ENCODE measurements around the gene PLEKHA4. TPM values are rescaled to one million over a fixed set of nuclear protein-coding genes. Genes with fewer than 3 reads are reported as not detected.
"Not testable (repeated sequence)": the region's sequence is repeated elsewhere in the genome, so short reads cannot be mapped to it uniquely, and the experiment has no call there.

PLEKHA4 gene
- total and polyA plus RNA-seq, 2 donors = 11.5 to 56.4 TPM

DNA sequence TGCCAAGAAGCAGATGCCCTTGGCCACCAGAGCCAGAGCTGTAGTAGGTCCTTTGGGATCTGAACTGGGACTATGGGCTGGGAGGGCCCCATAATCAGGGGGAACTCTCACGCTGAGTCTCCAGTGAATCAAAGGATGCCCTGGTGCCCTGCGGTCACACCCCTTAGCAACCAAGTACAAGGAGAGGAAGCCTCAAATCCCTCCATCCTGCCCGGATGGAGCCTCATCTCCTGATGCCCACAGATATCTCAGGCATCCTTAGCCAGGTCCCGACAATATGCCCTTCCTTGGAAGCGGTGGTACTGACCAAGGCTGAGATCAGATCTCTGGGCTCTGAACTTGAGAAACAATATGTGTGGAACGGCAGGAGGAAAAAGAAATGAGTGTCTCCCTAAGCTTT is 1.7 kb downstream of the PLEKHA4 start:
- H3K27ac ChIP-seq (ENCODE audit: low read depth) = no peak overlapping the region
- H3K4me1 ChIP-seq (ENCODE audit: insufficient read depth) = peaks cover 1% of the 10 kb centered on the region
- WGBS = 60% methylated on average over 6 of the region's 6 CpGs
- no peak overlapping the region for H3K4me3 ChIP-seq (ENCODE audit: low read depth, low read length)
- DNase-seq (ENCODE audit: extremely low spot score) = no peak
- no peaks in the 10 kb centered on the region for H3K36me3 ChIP-seq (ENCODE audit: insufficient read depth)

DNA sequence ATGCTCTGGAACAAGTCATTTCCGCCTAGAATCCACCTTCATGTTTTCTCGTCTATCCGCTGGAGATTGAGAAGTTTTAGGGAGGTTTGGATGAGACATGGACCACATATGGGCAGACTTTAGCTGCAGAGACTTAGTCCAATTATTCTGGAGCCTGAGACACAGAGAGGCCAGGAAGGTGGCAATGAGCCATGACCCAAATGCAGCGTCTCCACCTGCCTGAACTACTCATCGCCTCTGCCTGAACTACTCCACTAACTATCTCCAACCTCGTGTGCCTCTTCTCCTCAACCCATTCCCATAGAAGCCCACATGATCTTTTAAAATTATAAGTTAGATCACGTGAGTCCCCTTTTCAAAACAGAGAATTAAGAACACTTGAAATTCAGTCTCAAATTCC is 5.6 kb downstream of the PLEKHA4 start:
- Histone ChIP-seq H3K36me3 (ENCODE audit: insufficient read depth) (no peaks in the 10 kb centered on the region), H3K27ac (ENCODE audit: low read depth) (no peak overlapping the region), H3K4me3 (ENCODE audit: low read depth, low read length) (no peak overlapping the region), H3K4me1 (ENCODE audit: insufficient read depth) (no peaks in the 10 kb centered on the region)
- WGBS = 83% methylated on average over 7 of the region's 7 CpGs
- no peak for DNase-seq (ENCODE audit: extremely low spot score)

DNA sequence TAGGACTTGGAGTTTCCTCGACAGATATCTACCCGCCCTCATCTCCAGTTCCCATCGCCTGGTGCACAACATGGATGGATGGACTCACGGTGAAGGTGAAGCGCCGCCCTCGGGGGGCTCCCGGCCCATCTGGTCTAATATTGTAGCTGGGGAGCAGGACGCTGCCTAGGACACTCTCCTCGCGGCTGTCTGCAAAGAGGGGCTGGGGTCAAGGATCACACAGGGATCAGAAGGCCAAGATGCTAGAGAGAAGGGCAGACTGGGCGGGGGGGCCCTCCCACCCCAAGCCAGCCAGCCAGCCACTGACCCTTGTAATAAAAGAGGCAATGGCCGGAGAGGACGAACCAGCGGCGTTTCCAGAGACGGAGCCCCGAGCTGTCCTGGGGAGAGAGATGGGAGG is 7.1 kb downstream of the PLEKHA4 start:
- no peak for DNase-seq (ENCODE audit: extremely low spot score)
- H3K4me3 ChIP-seq (ENCODE audit: low read depth, low read length) = no peak overlapping the region
- WGBS = 84% methylated on average over 18 of the region's 18 CpGs
- no peaks in the 10 kb centered on the region for H3K36me3 ChIP-seq (ENCODE audit: insufficient read depth)
- H3K27ac ChIP-seq (ENCODE audit: low read depth) = no peak overlapping the region
- no peaks in the 10 kb centered on the region for H3K4me1 ChIP-seq (ENCODE audit: insufficient read depth)

DNA sequence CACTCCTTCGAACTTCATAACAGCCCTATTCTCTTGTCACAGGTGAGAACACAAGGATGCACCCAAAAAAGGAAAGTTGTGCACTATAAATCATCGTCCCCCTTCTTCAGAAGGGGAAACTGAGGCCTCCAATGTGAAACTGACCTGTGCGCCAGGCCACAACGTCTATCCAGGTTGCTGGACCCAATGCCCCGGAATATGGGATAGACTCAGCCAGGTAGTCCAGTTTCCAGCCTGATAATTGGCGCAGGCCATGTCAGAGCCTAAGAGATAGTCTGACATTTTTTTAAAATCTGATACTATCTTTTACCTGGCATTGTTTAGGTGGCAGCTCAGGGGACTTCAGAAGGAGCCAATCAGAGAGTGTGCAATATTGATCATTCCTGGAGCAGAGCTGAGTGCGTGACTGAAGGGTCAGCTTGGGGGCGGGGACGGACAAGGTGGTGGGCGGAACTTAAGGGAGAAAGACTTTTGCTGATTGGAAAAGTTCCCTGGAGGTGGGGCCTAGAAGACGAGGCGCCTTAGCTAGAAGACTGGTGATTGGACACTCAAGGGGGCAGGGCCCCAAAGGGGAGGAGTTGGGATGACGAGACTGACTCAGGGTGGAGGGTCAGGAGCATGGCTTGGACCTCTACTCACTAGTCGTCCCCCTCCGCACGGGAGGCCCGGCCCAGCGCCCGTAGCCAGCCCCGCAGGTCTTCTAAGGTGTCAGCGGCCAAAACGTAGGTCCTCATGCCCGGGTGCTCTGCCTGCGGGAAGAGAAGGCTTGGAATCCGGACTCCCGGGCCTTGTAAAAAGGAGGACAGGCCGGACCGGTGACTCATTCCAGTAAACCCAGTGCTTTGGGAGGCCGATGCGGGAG is 8.5 kb downstream of the PLEKHA4 start:
- Histone ChIP-seq H3K4me1 (ENCODE audit: insufficient read depth) (no peaks in the 10 kb centered on the region), H3K4me3 (ENCODE audit: low read depth, low read length) (no peak overlapping the region), H3K27ac (ENCODE audit: low read depth) (no peak overlapping the region), H3K36me3 (ENCODE audit: insufficient read depth) (no peaks in the 10 kb centered on the region)
- 81% methylated on average over 30 of the region's 30 CpGs for WGBS
- no peak for DNase-seq (ENCODE audit: extremely low spot score)

DNA sequence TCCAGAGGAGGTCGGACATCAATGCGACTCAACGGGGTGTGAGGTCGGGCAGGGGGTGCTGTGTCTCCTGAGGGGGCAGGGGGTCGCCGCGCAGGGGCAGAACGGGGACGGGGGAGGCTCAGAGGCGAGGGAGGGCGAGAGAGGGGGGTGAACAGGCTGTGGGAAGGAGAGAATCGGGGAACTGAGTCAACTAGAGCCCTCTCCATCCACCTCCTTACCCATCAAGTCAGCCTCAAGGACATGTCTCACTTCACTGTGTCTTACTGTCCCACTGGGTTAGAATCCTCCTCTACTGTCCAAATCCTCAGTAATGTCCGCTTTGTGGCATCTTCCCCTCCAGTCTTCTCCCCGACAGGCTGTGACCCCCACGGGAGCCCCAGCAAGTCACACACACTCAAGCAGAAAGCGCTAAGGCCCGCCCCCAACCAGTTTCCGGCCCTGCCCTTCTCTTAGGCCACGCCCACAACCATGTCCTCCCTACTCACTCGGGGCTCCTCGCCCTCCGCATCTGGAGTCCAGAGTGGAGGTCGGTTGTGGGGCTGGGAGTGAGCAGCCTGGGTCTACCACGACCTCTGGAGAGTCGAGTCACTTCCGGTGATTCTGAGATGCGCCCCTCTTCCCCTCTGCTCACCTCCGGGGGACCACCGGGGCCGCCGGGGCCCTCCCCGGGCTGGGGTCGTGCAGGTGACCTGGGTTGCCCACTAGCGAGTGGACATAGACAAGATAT is 9.3 kb downstream of the PLEKHA4 start:
- WGBS = 52% methylated on average over 34 of the region's 34 CpGs
- no peak for DNase-seq (ENCODE audit: extremely low spot score)
- no peak overlapping the region for H3K4me3 ChIP-seq (ENCODE audit: low read depth, low read length)

DNA sequence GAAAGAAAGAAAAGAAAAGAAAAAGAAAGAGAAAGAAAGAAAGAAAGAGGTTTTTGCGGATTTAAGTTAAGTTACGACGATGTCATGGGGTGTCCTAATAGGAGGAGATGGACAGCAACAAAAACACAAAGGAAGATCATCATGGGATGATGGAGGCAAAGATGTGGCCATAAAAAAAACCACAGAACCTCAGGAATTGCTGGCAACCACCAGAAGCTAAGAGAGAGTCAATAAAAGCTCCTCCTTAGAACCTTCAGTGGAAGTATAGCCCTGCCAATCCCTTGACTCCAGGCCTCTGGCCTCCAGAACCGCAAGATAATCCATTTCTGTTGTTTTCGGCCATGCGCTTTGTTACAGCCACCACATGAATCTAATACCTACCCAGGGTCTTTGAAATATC is 11.5 kb downstream of the PLEKHA4 start:
- H3K36me3 ChIP-seq (ENCODE audit: insufficient read depth) = peaks cover 4% of the 10 kb centered on the region
- no peak for DNase-seq (ENCODE audit: extremely low spot score)
- no peak overlapping the region for H3K27ac ChIP-seq (ENCODE audit: low read depth)
- WGBS = 96% methylated on average over 6 of the region's 6 CpGs
- H3K4me3 ChIP-seq (ENCODE audit: low read depth, low read length) = no peak overlapping the region
- no peaks in the 10 kb centered on the region for H3K4me1 ChIP-seq (ENCODE audit: insufficient read depth)

More for the DNA sequence above, 9.3 kb downstream of the PLEKHA4 start:
- Histone ChIP-seq H3K27ac (ENCODE audit: low read depth) (no peak overlapping the region), H3K4me1 (ENCODE audit: insufficient read depth) (no peaks in the 10 kb centered on the region), H3K36me3 (ENCODE audit: insufficient read depth) (no peaks in the 10 kb centered on the region)

DNA sequence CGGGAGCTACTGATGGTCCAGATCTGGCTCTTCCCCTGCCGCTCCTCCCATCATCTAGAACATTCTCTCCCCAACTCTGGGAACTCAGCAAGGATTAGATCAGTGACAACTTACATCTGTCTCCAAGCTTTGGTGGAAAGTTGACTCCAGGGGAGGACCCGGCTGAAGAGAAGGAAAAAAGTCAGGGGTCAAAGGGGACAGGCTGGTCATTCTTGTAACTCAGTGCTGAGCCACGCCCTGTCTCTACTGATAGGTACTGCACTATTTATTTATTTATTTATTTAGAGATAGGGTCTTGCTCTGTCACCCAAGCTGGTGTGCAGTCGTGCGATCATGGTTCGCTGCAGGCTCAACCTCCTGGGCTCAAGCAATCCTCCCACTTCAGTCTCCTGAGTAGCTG is 14.3 kb downstream of the PLEKHA4 start:
- no peaks in the 10 kb centered on the region for H3K4me1 ChIP-seq (ENCODE audit: insufficient read depth)
- no peak overlapping the region for H3K27ac ChIP-seq (ENCODE audit: low read depth)
- H3K4me3 ChIP-seq (ENCODE audit: low read depth, low read length) = no peak overlapping the region
- peaks cover 4% of the 10 kb centered on the region for H3K36me3 ChIP-seq (ENCODE audit: insufficient read depth)
- DNase-seq (ENCODE audit: extremely low spot score) = no peak
- 82% methylated on average over 7 of the region's 7 CpGs for WGBS

DNA sequence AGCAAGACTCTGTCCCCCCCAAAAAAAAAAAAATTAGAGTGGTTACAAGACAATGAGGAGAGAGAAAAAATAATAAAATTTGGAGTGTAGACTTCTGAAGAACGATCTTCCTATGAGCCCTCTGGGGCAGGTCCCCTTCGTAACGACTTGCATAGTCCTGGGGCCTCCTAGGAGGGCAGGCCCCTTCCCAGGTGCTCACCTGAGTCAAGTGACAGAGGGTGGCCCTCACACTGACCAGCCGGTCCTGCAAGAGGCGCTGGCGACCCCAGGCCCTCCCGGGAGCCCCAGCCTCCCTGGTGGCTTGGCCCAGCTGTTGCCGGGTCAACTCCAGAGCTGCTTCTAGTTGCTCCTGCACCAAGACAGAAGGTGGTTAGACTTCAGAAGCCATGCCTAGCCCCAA is 14.9 kb downstream of the PLEKHA4 start:
- no peaks in the 10 kb centered on the region for H3K4me1 ChIP-seq (ENCODE audit: insufficient read depth)
- H3K36me3 ChIP-seq (ENCODE audit: insufficient read depth) = peaks cover 4% of the 10 kb centered on the region
- no peak for DNase-seq (ENCODE audit: extremely low spot score)
- no peak overlapping the region for H3K27ac ChIP-seq (ENCODE audit: low read depth)
- no peak overlapping the region for H3K4me3 ChIP-seq (ENCODE audit: low read depth, low read length)
- WGBS = 91% methylated on average over 8 of the region's 8 CpGs

DNA sequence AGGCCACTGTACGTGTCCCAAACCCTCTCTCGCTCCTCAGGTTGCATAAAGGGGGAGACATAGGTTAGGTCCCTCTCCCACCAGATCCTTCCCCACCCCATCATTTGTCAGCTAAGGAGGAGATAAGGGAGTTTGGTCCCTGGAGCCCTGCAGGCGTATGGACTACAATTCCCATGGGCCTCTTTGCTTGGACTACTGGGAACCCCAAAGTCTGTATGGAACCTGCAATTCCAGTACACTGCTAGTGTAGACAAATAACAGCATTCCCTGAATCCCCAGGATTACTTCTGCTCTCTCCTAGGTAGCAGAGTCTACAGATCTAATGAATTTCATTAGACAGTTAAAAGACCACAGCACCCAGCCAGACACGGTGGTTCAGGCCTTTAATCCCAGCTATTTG is 16.1 kb downstream of the PLEKHA4 start:
- H3K27ac ChIP-seq (ENCODE audit: low read depth) = no peak overlapping the region
- WGBS = 88% methylated on average over 4 of the region's 4 CpGs
- no peak for DNase-seq (ENCODE audit: extremely low spot score)
- no peaks in the 10 kb centered on the region for H3K4me1 ChIP-seq (ENCODE audit: insufficient read depth)
- H3K4me3 ChIP-seq (ENCODE audit: low read depth, low read length) = no peak overlapping the region
- peaks cover 4% of the 10 kb centered on the region for H3K36me3 ChIP-seq (ENCODE audit: insufficient read depth)

DNA sequence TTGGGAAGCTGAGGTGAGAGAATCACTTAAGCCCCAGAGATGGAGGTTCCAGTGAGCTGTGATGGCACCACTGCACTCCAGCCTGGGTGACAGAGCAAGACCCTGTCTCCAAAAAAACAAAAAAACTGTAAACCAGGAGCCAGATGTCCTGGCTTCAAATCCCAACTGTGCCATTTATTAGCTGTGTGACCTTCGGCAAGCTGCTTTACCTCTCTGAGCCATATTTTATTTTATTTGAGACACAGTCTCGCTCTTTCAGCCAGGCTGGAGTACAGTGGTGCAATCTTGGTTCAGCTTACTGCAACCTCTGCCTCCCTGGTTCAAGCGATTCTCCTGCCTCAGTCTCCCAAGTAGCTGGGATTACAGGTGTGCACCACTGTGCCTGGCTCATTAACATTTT is 21.8 kb downstream of the PLEKHA4 start:
- not testable (repeated sequence) for H3K4me1 ChIP-seq (ENCODE audit: insufficient read depth); H3K4me3 ChIP-seq (ENCODE audit: low read depth, low read length); H3K36me3 ChIP-seq (ENCODE audit: insufficient read depth); H3K27ac ChIP-seq (ENCODE audit: low read depth); DNase-seq (ENCODE audit: extremely low spot score)
- 94% methylated on average over 3 of the region's 3 CpGs for WGBS

DNA sequence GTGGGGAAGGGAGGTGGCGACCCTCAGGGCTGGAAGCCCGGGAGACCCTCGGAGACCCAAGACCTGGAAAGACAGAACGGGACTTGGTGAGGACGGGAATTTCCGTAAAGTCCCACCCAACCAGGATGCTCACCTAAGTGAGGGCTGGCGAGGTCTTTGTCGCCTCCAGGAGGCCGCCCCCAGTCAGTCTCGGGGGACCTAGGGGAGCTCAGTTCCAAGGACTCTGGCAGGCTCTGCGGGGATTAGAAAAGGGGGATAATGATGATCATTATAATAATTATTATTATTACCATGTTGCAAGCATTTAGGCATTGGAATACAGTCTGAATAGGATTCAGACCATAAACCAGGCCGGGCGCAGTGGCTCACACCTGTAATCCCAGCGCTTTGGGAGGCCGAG is 23.0 kb downstream of the PLEKHA4 start:
- 96% methylated on average over 15 of the region's 15 CpGs for WGBS
- no peak overlapping the region for H3K27ac ChIP-seq (ENCODE audit: low read depth)
- no peaks in the 10 kb centered on the region for H3K4me1 ChIP-seq (ENCODE audit: insufficient read depth)
- H3K4me3 ChIP-seq (ENCODE audit: low read depth, low read length) = no peak overlapping the region
- no peaks in the 10 kb centered on the region for H3K36me3 ChIP-seq (ENCODE audit: insufficient read depth)
- DNase-seq (ENCODE audit: extremely low spot score) = no peak

DNA sequence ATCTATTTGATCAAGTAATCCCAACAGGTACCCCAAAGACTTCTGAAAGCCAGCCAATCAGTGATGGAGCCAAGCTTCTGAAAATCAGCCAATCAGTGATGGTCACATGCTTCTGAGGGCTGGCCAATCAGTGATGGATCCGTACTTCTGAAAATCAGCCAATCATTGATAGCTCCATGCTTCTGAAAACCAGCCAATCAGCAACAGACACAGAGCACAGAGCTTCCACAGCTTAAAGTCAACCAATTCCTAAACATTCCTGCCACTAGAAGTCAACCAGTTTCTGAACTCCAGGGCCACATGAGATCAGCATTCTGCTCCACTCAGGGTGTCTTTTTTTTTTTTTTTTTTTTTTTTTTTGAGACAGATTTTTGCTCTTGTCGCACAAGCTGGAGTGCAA is 23.9 kb downstream of the PLEKHA4 start:
- H3K4me1 ChIP-seq (ENCODE audit: insufficient read depth) = no peaks in the 10 kb centered on the region
- no peak overlapping the region for H3K4me3 ChIP-seq (ENCODE audit: low read depth, low read length)
- no peaks in the 10 kb centered on the region for H3K36me3 ChIP-seq (ENCODE audit: insufficient read depth)
- no peak overlapping the region for H3K27ac ChIP-seq (ENCODE audit: low read depth)
- WGBS = 87% methylated on average over 2 of the region's 2 CpGs
- no peak for DNase-seq (ENCODE audit: extremely low spot score)

DNA sequence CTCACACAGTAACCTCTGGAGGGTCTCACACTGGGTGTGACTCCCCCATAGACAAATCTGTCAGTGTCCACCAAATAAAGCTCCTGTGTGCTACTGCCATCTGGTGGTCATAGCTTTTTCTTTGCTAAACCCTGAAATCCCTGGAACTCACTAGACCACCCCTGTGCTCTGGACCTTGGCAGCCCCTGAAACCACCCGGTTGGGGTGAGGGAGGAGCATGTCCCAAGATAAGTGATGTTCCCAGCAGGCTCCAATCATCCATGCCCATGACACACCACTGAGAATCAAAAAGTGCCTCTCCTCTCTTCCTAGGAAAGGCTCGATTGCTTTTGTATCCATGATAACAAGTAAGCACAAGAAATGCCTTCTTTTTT is 25.6 kb downstream of the PLEKHA4 start:
- Histone ChIP-seq H3K4me1 (ENCODE audit: insufficient read depth) (no peaks in the 10 kb centered on the region), H3K27ac (ENCODE audit: low read depth) (no peak overlapping the region), H3K36me3 (ENCODE audit: insufficient read depth) (no peaks in the 10 kb centered on the region), H3K4me3 (ENCODE audit: low read depth, low read length) (no peak overlapping the region)
- WGBS = 43% methylated on average over 2 of the region's 2 CpGs
- no peak for DNase-seq (ENCODE audit: extremely low spot score)

DNA sequence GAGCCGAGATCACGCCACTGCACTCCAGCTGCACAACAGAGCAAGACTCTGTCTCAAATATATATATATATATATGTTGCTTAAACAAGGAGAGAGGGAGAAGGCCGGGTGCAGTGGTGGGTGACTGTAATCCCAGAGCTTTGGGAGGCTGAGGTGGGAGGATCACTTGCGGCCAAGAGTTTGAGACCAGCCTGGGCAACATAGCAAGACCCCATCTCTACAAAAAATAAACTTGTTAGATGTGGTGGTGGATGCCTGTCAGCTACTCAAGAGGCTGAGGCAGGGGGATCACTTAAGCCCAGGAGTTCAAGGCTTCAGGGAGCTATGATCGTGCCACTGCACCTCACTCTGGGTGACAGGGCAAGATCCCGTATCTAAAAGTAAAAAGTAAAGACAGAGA is 26.8 kb downstream of the PLEKHA4 start:
- Histone ChIP-seq H3K27ac (ENCODE audit: low read depth) (no peak overlapping the region), H3K4me3 (ENCODE audit: low read depth, low read length) (no peak overlapping the region), H3K4me1 (ENCODE audit: insufficient read depth) (no peaks in the 10 kb centered on the region), H3K36me3 (ENCODE audit: insufficient read depth) (no peaks in the 10 kb centered on the region)
- 94% methylated on average over 6 of the region's 6 CpGs for WGBS
- DNase-seq (ENCODE audit: extremely low spot score) = no peak

All from urinary bladder (tissue), 4 donors.